Activated gamma-delta T cell treated with Interleukin-2 at 50 U/mL for 16 hours (primary cell): Measurements from ENCODE around the gene ACOT2.

Source experiments
- DNase-seq: peaks from one replicate; pipeline ENCODE4 v3.0.0-alpha.2; 2020

Gene ACOT2

GRCh38 chr14:73616831-73617230 lies 47.8 kb downstream of the ACOT2 start:
- DNase-seq, result no peak

DNA sequence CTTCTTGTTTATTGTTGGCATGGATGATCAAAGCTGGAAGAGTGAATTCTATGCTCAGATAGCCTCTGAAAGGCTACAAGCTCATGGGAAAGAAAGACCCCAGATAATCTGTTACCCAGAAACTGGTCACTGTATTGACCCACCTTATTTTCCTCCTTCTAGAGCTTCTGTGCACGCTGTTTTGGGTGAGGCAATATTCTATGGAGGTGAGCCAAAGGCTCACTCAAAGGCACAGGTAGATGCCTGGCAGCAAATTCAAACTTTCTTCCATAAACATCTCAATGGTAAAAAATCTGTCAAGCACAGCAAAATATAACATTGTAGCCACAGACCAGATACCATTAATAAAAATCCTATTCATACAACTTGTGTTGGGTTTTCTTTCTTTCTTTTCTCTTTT lies 50.5 kb downstream of the ACOT2 start:
- no peak for DNase-seq

DNA sequence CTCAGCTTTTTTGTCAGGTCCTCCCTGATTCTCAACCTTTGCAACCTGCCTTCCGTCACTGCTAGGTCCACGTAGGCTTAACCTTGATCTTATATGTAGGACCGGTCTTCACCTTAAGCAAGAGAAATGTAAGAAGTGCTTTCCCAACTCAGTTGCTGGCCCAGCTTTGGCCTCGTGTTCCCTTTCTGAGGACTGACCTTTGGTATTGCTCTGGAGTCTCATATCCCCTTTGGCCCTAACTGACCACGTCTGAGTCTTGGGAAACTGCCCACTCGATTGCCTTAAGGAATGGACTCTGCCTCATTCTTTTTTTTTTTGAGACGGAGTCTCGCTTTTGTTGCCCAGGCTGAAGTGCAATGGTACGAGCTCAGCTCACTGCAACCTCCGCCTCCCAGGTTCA lies 51.3 kb downstream of the ACOT2 start:
- DNase-seq, result no peak

DNA sequence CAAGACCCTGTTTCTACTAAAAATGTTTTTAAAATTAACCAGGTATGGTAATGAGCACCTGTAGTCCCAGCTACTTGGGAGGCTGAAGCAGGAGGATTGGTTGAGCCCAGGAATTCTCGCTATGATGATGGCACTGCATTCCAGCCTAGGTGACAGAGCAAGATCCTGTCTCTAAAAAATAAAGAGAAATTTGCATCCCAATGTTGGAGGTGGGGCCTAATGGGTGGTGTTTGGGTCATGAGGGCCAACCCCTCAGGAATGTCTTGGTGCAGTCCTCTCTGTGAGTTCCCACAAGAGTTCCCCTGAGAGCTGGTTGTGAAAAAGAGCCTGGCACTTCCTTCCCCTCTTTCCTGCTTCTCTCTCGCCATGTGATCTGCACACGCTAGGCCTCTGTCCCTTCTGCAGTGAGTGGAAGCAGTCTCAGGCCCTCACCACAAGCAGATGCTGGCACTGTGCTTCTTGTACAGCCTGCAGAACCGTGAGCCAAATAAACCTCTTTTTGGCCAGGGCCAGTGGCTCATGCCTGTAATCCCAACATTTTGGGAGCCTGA lies 54.6 kb downstream of the ACOT2 start:
- no peak for DNase-seq
